ENCODE results near the gene TMEM17.

- no peak for TF ChIP-seq POLR2A (IDR thresholded peaks at IDR 0.05)
- TF ChIP-seq CTCF (IDR thresholded peaks at IDR 0.05) = no peak
Observed at GRCh38 chr2:62527478-62528210, 21.6 kb upstream of the TMEM17 start.

All from esophagus squamous epithelium (tissue), 4 donors.